Common myeloid progenitor, CD34-positive (primary cell): ENCODE results near the gene PPP6R3.

Experiments used
- CTCF ChIA-PET: fragments of 350-600 bp; sonication (Branson Sonifier 250); formaldehyde crosslinking; loops from one replicate; lab custom pipeline; 2021; ENCODE audit warnings: antibody characterized with exemption; lab: Charles Lee
- POLR2A ChIA-PET: fragments of 350-600 bp; sonication (Branson Sonifier 250); formaldehyde crosslinking; loops from one replicate; lab custom pipeline; 2021; ENCODE audit warnings: antibody characterized with exemption; lab: Charles Lee
- DNase-seq, 3 donors: peaks; one replicate each; pipeline versions ENCODE4 v3.0.0 to v3.0.0-alpha.2; 2013
- H3K27ac ChIP-seq, 2 experiments: 1 replicate in 1 of 2; 2 replicates in 1 of 2; pipeline ENCODE4 v1.7.0; 2013; ENCODE audit warnings: inconsistent platforms in 2 of 2, low read length in 2 of 2, mild to moderate bottlenecking in 2 of 2, low read depth in 1 of 2, moderate library complexity in 1 of 2; ENCODE audit not compliant: severe bottlenecking in 2 of 2, insufficient read depth in 1 of 2, poor library complexity in 1 of 2
- H3K27me3 ChIP-seq, 5 experiments: replicated peaks in 2 of 5; 1 replicate in 3 of 5; 2 replicates in 2 of 5; pipeline versions ENCODE4 v1.6.1 to v1.7.0; 2013; ENCODE audit warnings: low read length in 4 of 5, mild to moderate bottlenecking in 2 of 5, moderate library complexity in 2 of 5, inconsistent platforms in 1 of 5; ENCODE audit not compliant: insufficient read depth in 5 of 5, control insufficient read depth in 4 of 5
- H3K36me3 ChIP-seq, 4 experiments: 1 replicate in 2 of 4; 2 replicates in 2 of 4; pipeline versions ENCODE4 v1.6.1 to v1.7.0; 2013; ENCODE audit warnings: low read length in 3 of 4, control low read depth in 1 of 4, mild to moderate bottlenecking in 1 of 4; ENCODE audit not compliant: control insufficient read depth in 4 of 4, insufficient read depth in 4 of 4
- H3K4me1 ChIP-seq, 4 experiments: 1 replicate in 3 of 4; 2 replicates in 1 of 4; pipeline versions ENCODE4 v1.6.1 to v1.7.1; 2013; ENCODE audit warnings: low read length in 3 of 4, mild to moderate bottlenecking in 3 of 4, control low read depth in 1 of 4, inconsistent platforms in 1 of 4, moderate library complexity in 1 of 4; ENCODE audit not compliant: control insufficient read depth in 4 of 4, insufficient read depth in 4 of 4; ENCODE audit errors: control extremely low read depth in 1 of 4
- H3K4me3 ChIP-seq, 7 experiments: 1 replicate in 4 of 7; 2 replicates in 3 of 7; pipeline versions ENCODE4 v1.5.1 to v1.7.0; 2013; ENCODE audit warnings: mild to moderate bottlenecking in 7 of 7, low read length in 6 of 7, moderate library complexity in 6 of 7, inconsistent platforms in 2 of 7, low read depth in 2 of 7, control low read depth in 1 of 7; ENCODE audit not compliant: insufficient read depth in 4 of 7, control insufficient read depth in 1 of 7; ENCODE audit errors: extremely low read depth in 1 of 7
- H3K9me3 ChIP-seq, 5 experiments: 1 replicate in 4 of 5; 2 replicates in 1 of 5; pipeline versions ENCODE4 v1.6.1 to v1.7.1; 2013; ENCODE audit warnings: low read length in 4 of 5, mild to moderate bottlenecking in 2 of 5, inconsistent platforms in 1 of 5, low read depth in 1 of 5, moderate library complexity in 1 of 5; ENCODE audit not compliant: control insufficient read depth in 4 of 5, insufficient read depth in 2 of 5; ENCODE audit errors: control extremely low read depth in 1 of 5
- WGBS: methylation state at CpG from one replicate; pipeline ENCODE4 v1.1.5; 2013; ENCODE audit not compliant: insufficient coverage; 5-methylcytosine and 5-hydroxymethylcytosine counted together

PPP6R3 gene

GRCh38 chr11:68591719-68592118 is 131.2 kb downstream of the PPP6R3 start:
- WGBS, result 84% methylated on average over 4 of the region's 5 CpGs
- Histone ChIP-seq H3K27ac (no peak overlapping the region), H3K4me1 (no peaks in the 10 kb centered on the region), H3K36me3 (peaks cover 44 to 84% (median 69%) of the 10 kb centered on the region in 4 experiments), H3K9me3 (no peaks in the 10 kb centered on the region), H3K27me3 (no peaks in the 10 kb centered on the region), H3K4me3 (no peak overlapping the region)
- POLR2A ChIA-PET, result no interaction called here
- no peak for DNase-seq
- CTCF ChIA-PET, result no interaction called here

DNA sequence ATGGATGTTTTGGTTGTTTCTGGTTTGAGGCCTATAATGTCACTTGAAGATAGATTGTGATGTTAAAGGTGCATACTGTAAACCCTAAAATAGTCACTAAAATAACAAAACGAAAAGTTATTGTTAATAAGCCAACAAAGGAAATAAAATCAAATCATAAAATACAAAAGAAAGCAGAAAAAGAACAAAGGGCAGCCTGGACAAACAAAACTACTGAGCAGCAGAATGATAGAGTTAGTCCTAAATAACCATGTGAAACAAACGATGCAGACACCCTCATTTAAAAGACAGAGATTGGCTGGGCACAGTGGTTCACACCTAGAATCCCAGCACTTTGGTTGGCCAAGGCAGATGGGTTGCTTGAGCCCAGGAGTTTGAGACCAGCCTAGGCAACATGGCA is 132.9 kb downstream of the PPP6R3 start:
- no peaks in the 10 kb centered on the region for H3K9me3 ChIP-seq
- no peaks in the 10 kb centered on the region for H3K27me3 ChIP-seq
- 100% methylated on average over 1 of the region's 2 CpGs for WGBS
- ChIA-PET POLR2A (no interaction called here), CTCF (no interaction called here)
- no peak overlapping the region for H3K27ac ChIP-seq
- H3K36me3 ChIP-seq, result peaks cover 53 to 87% (median 76%) of the 10 kb centered on the region in 4 experiments
- H3K4me1 ChIP-seq, result no peaks in the 10 kb centered on the region
- no peak for DNase-seq
- no peak overlapping the region for H3K4me3 ChIP-seq

GRCh38 chr11:68594123-68594522 is 133.6 kb downstream of the PPP6R3 start:
- 100% methylated on average over 1 of the region's 4 CpGs for WGBS
- no peaks in the 10 kb centered on the region for H3K4me1 ChIP-seq
- H3K27me3 ChIP-seq, result no peaks in the 10 kb centered on the region
- ChIA-PET CTCF (interaction anchor here (0.9 kb wide), 1 partner anchor 10 kb away, joined by 3 read pairs; no protein-coding TSS in a partner anchor), POLR2A (no interaction called here)
- H3K36me3 ChIP-seq, result peaks cover 53 to 93% (median 78%) of the 10 kb centered on the region in 4 experiments
- DNase-seq, result no peak
- H3K27ac ChIP-seq, result no peak overlapping the region
- no peak overlapping the region for H3K4me3 ChIP-seq
- H3K9me3 ChIP-seq, result no peaks in the 10 kb centered on the region

- DNase-seq, result no peak
- no peaks in the 10 kb centered on the region for H3K27me3 ChIP-seq
- H3K36me3 ChIP-seq, result peaks cover 47 to 91% (median 69%) of the 10 kb centered on the region in 4 experiments
- POLR2A ChIA-PET, result no interaction called here
- H3K9me3 ChIP-seq, result no peaks in the 10 kb centered on the region
- H3K27ac ChIP-seq, result no peak overlapping the region
- 90% methylated on average over 4 of the region's 4 CpGs for WGBS
- CTCF ChIA-PET, result interaction anchor here (0.7 to 1.6 kb wide), 5 partner anchors 9 to 103 kb away, joined by 3 to 10 read pairs (median 3); no protein-coding TSS in a partner anchor
- H3K4me1 ChIP-seq, result no peaks in the 10 kb centered on the region
- H3K4me3 ChIP-seq, result no peak overlapping the region
These were observed 135.7 kb downstream of the PPP6R3 start for GRCh38 chr11:68596231-68596630.

DNA sequence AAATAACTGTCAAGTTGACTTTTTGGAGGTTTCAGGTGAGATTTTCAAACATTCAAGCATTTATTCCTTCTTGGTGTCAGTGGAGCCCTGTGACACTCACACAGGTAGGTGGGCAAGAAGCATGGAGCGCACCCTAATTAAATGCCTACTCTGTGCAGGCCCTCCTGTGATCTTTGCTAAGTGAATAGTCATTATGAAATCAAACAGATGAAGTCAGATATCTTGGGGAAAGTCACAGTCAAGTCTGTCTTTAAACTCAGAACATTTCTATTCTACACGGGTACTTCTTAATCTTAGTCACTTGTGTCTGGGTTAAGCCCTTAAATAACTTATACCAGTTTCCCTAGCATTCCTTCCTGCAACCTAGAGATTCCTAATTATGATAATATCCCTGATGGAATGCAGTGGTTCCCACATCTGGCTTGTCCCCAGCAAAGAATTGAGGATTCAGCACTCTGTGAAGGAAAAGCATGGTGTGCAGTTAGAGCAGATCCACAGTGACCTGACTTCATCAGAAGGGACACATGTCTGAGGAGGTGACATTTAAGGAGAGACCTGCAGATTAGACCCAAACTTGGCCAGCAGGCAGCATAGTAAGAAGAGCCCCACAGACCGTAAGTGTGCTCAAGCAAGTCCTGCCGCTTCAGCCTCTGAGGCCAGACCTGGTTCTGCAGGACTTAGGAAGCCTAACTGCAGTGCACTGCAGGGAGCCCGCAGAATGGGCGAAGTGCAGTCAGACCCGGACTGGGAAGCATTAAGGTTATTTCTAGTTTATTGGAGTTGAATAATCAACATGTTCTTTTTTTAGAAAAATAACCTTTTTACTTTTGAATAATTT is 138.5 kb downstream of the PPP6R3 start:
- H3K4me1 ChIP-seq, result no peaks in the 10 kb centered on the region
- H3K27ac ChIP-seq, result no peak overlapping the region
- no peak for DNase-seq
- WGBS, result 96% methylated on average over 4 of the region's 7 CpGs
- H3K4me3 ChIP-seq, result no peak overlapping the region
- ChIA-PET CTCF (no interaction called here), POLR2A (no interaction called here)
- no peaks in the 10 kb centered on the region for H3K9me3 ChIP-seq
- H3K36me3 ChIP-seq, result peaks cover 43 to 91% (median 70%) of the 10 kb centered on the region in 4 experiments
- no peaks in the 10 kb centered on the region for H3K27me3 ChIP-seq

DNA sequence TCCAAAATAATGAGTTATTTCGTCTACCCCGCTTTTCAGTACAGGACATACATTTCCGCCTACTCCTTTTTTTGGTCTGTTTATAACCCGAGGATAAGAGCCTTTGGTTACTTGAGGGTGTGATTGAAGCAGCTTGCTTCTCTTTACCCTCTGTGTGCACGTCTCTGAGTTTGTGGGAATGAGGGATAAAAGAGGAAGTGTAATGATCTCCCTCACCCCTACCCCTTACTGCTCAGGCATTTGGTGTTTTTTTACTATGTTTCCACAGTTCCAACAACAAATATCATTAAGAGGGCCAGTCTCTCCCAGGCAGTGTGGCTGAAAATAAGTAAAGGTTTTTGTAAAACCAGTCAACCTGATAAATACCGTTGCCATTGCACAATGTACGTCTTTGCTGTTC is 140.6 kb downstream of the PPP6R3 start:
- CTCF ChIA-PET, result interaction anchor here (0.7 kb wide), 1 partner anchor 9 kb away, joined by 4 read pairs; no protein-coding TSS in a partner anchor
- no peak overlapping the region for H3K27ac ChIP-seq
- no peaks in the 10 kb centered on the region for H3K27me3 ChIP-seq
- peaks cover 46 to 96% (median 76%) of the 10 kb centered on the region in 4 experiments for H3K36me3 ChIP-seq
- 87% methylated on average over 3 of the region's 7 CpGs for WGBS
- no peaks in the 10 kb centered on the region for H3K4me1 ChIP-seq
- POLR2A ChIA-PET, result no interaction called here
- H3K9me3 ChIP-seq, result peaks cover 0 to 2% (median 0%) of the 10 kb centered on the region in 5 experiments
- no peak overlapping the region for H3K4me3 ChIP-seq
- DNase-seq, result peak in 2 of 3 donors; percentile 19 to 20

- peaks cover 0 to 2% (median 0%) of the 10 kb centered on the region in 5 experiments for H3K9me3 ChIP-seq
- peaks cover 37 to 87% (median 61%) of the 10 kb centered on the region in 4 experiments for H3K36me3 ChIP-seq
- no peak overlapping the region for H3K4me3 ChIP-seq
- ChIA-PET CTCF (interaction anchor here (1.2 kb wide), 1 partner anchor 9 kb away, joined by 4 read pairs; no protein-coding TSS in a partner anchor), POLR2A (no interaction called here)
- no peaks in the 10 kb centered on the region for H3K4me1 ChIP-seq
- no peak overlapping the region for H3K27ac ChIP-seq
- H3K27me3 ChIP-seq, result no peaks in the 10 kb centered on the region
- DNase-seq, result no peak
- 94% methylated on average over 7 of the region's 13 CpGs for WGBS
These were observed 149.2 kb downstream of the PPP6R3 start for GRCh38 chr11:68609761-68610160.
